OCI-LY7 (cell line): ENCODE data around the gene DPH1. TPM values are rescaled to one million over a fixed set of nuclear protein-coding genes. Genes with fewer than 3 reads are reported as not detected.

ENCODE experiments used
- BruUV-seq: library from RNA; stranded (reverse); fragments of 400-500 nt; replicated peaks from 2 replicates; lab custom pipeline; 2021; lab: Mats Ljungman, UMichigan
- CTCF ChIA-PET: fragments of 300-600 bp; sonication (Branson Sonifier 250); formaldehyde crosslinking; loops from one replicate; lab custom pipeline; 2022; ENCODE audit warnings: antibody characterized with exemption; ENCODE audit not compliant: unreplicated experiment; lab: Charles Lee
- POLR2A ChIA-PET: fragments of 300-600 bp; sonication (Branson Sonifier 250); formaldehyde crosslinking; loops from one replicate; lab custom pipeline; 2022; ENCODE audit warnings: antibody characterized with exemption; lab: Charles Lee
- DNase-seq: peaks from one replicate; pipeline ENCODE4 v3.0.0-alpha.2; 2015; ENCODE audit warnings: low spot score
- H2AFZ ChIP-seq: fragments of 200-600 bp; sonication (generic), shearing (Covaris generic); 2 replicates; pipeline ENCODE4 v1.6.1; 2014; ENCODE audit warnings: mild to moderate bottlenecking, antibody characterized with exemption, low read length, moderate library complexity
- H3K27ac ChIP-seq: fragments of 200-600 bp; sonication (generic); 2 replicates; pipeline ENCODE4 v1.5.1; 2014; ENCODE audit warnings: mixed run types, low read depth, mild to moderate bottlenecking, moderate library complexity, low read length, inconsistent platforms; ENCODE audit not compliant: poor library complexity, severe bottlenecking
- H3K36me3 ChIP-seq: fragments of 200-600 bp; sonication (generic); 2 replicates; pipeline ENCODE4 v1.6.1; 2014; ENCODE audit warnings: mild to moderate bottlenecking, antibody characterized with exemption, low read length, moderate library complexity, mixed read lengths; ENCODE audit not compliant: insufficient read depth
- H3K4me1 ChIP-seq: fragments of 200-600 bp; sonication (generic); 2 replicates; pipeline ENCODE4 v1.5.1; 2014; ENCODE audit warnings: mild to moderate bottlenecking, low read length; ENCODE audit not compliant: insufficient read depth, poor library complexity, severe bottlenecking
- H3K4me2 ChIP-seq: fragments of 200-600 bp; sonication (generic); 2 replicates; pipeline ENCODE4 v1.6.1; 2014; ENCODE audit warnings: mild to moderate bottlenecking, low read length
- H3K4me3 ChIP-seq: fragments of 200-600 bp; sonication (generic); 2 replicates; pipeline ENCODE4 v1.5.1; 2014; ENCODE audit warnings: mild to moderate bottlenecking, low read depth, low read length; ENCODE audit not compliant: poor library complexity, severe bottlenecking
- H3K79me2 ChIP-seq: fragments of 200-600 bp; sonication (generic); 2 replicates; pipeline ENCODE4 v1.6.1; 2016; ENCODE audit warnings: low read depth, mild to moderate bottlenecking, low read length, moderate library complexity, mixed read lengths; ENCODE audit not compliant: insufficient read depth
- H3K9me2 ChIP-seq: fragments of 200-600 bp; sonication (generic); 2 replicates; pipeline ENCODE4 v1.6.1; 2016; ENCODE audit warnings: mild to moderate bottlenecking, low read length, mixed read lengths; ENCODE audit not compliant: insufficient read depth
- H3K9me3 ChIP-seq: fragments of 200-600 bp; sonication (generic); 2 replicates; pipeline ENCODE4 v1.6.1; 2014; ENCODE audit warnings: mild to moderate bottlenecking, mixed run types, low read length, mixed read lengths
- H4K20me1 ChIP-seq: fragments of 200-600 bp; sonication (generic); 2 replicates; pipeline ENCODE4 v1.6.1; 2014; ENCODE audit warnings: mild to moderate bottlenecking, antibody characterized with exemption, low read length, moderate library complexity, mixed read lengths; ENCODE audit not compliant: insufficient read depth
- CTCF ChIP-seq: fragments of 200-600 bp; sonication (generic); conservative IDR thresholded peaks from 2 replicates; pipeline ENCODE4 v1.5.1; 2014; ENCODE audit warnings: mild to moderate bottlenecking, antibody characterized with exemption, low read length, moderate library complexity, mixed read lengths
- EZH2phosphoT487 ChIP-seq: fragments of 200-600 bp; sonication (generic); IDR thresholded peaks from 2 replicates; pipeline ENCODE4 v1.6.1; 2018; ENCODE audit warnings: low read depth, borderline replicate concordance, mild to moderate bottlenecking, mixed run types, antibody characterized with exemption, low read length, moderate library complexity, mixed read lengths
- intact Hi-C: fragments of 100-400 bp; cut with micrococcal nuclease; formaldehyde crosslinking; loops from one replicate; pipeline ENCODE4 v1.10.0; 2022; ENCODE audit not compliant: unreplicated experiment
- total RNA-seq, 2 experiments: library from RNA; depleted of rRNA in 1 of 2; stranded (reverse); fragments of >200 nt in 1 of 2; shearing (Covaris generic) in 1 of 2; gene quantifications; 2 replicates each; pipeline ENCODE4 v1.2.3, GENCODE V29; 2014 to 2022

The DPH1 gene
- total RNA-seq, 2 experiments from 2014 or later = 26.5 to 35.1 TPM

GRCh38 chr17:1999557-2000251, 30.2 kb upstream of the DPH1 start:
- ChIA-PET CTCF (no interaction called here), POLR2A (no interaction called here)
- no peaks in the 10 kb centered on the region for H3K9me3 ChIP-seq
- H3K4me1 ChIP-seq = no peaks in the 10 kb centered on the region
- H3K79me2 ChIP-seq = no peaks in the 10 kb centered on the region
- BruUV-seq = no TSS peak
- no peak for TF ChIP-seq CTCF
- TF ChIP-seq EZH2phosphoT487 = no peak
- H3K9me2 ChIP-seq = no peaks in the 10 kb centered on the region
- H3K4me3 ChIP-seq = no peak overlapping the region
- no peaks in the 10 kb centered on the region for H3K36me3 ChIP-seq
- no peak for DNase-seq
- no peak overlapping the region for H2AFZ ChIP-seq
- H3K4me2 ChIP-seq = no peak overlapping the region
- no peak overlapping the region for H3K27ac ChIP-seq
- H4K20me1 ChIP-seq = no peaks in the 10 kb centered on the region
- intact Hi-C loops = no loop called here

GRCh38 chr17:2002767-2003329, 27.1 kb upstream of the DPH1 start:
- CTCF ChIA-PET = no interaction called here
- TF ChIP-seq CTCF (no peak), EZH2phosphoT487 (no peak)
- Histone ChIP-seq H3K27ac (no peak overlapping the region), H3K4me3 (no peak overlapping the region), H3K79me2 (no peaks in the 10 kb centered on the region), H2AFZ (no peak overlapping the region), H3K4me1 (no peaks in the 10 kb centered on the region), H3K9me2 (no peaks in the 10 kb centered on the region), H3K4me2 (no peak overlapping the region), H4K20me1 (no peaks in the 10 kb centered on the region), H3K9me3 (no peaks in the 10 kb centered on the region), H3K36me3 (no peaks in the 10 kb centered on the region)
- POLR2A ChIA-PET = interaction anchor here (0.7 kb wide), 1 partner anchor 289 kb away, joined by 3 read pairs; no protein-coding TSS in a partner anchor
- intact Hi-C loops = no loop called here
- BruUV-seq = no TSS peak
- DNase-seq = no peak

- no peaks in the 10 kb centered on the region for H3K4me1 ChIP-seq
- no peaks in the 10 kb centered on the region for H3K9me2 ChIP-seq
- BruUV-seq = no TSS peak
- no peaks in the 10 kb centered on the region for H3K36me3 ChIP-seq
- no peak overlapping the region for H2AFZ ChIP-seq
- no peaks in the 10 kb centered on the region for H4K20me1 ChIP-seq
- H3K27ac ChIP-seq = no peak overlapping the region
- ChIA-PET POLR2A (no interaction called here), CTCF (no interaction called here)
- H3K4me2 ChIP-seq = no peak overlapping the region
- no peak overlapping the region for H3K4me3 ChIP-seq
- intact Hi-C loops = no loop called here
- TF ChIP-seq EZH2phosphoT487 (no peak), CTCF (no peak)
- no peaks in the 10 kb centered on the region for H3K79me2 ChIP-seq
- DNase-seq = no peak
- no peaks in the 10 kb centered on the region for H3K9me3 ChIP-seq
Observed at GRCh38 chr17:2003525-2003924, 26.4 kb upstream of the DPH1 start.
